RWPE1 (cell line): ENCODE measurements around the gene OR13C8.
"Not testable (repeated sequence)": the region's sequence is repeated elsewhere in the genome, so short reads cannot be mapped to it uniquely, and the experiment has no call there.

ENCODE experiments used
- CTCF ChIA-PET: fragments of 350-600 bp; sonication (Branson Sonifier 250); formaldehyde crosslinking; extraction: SDS; loops from one replicate; lab custom pipeline; 2021; lab: Yijun Ruan, JAX
- POLR2A ChIA-PET: fragments of 400-600 bp; formaldehyde crosslinking; extraction: SDS; loops from one replicate; lab custom pipeline; 2020; ENCODE audit warnings: antibody characterized with exemption; ENCODE audit not compliant: low non-redundant PET; lab: Yijun Ruan, JAX
- DNase-seq: peaks from one replicate; pipeline ENCODE4 v3.0.0; 2012; ENCODE audit warnings: low spot score
- H3K27ac ChIP-seq: fragments of 450-650 bp; 2 replicates; pipeline ENCODE4 v1.5.1; 2017
- CTCF ChIP-seq: fragments of 450-650 bp; conservative IDR thresholded peaks from 2 replicates; pipeline ENCODE4 v1.5.1; 2017; ENCODE audit warnings: low read depth, mild to moderate bottlenecking

Gene OR13C8

GRCh38 chr9:104568868-104569267 is at the start of gene OR13C8:
Gene OR13C8, plus strand, starts transcription at chr9:104569168. Its CDS starts 0 bp downstream, at chr9:104569168.
- POLR2A ChIA-PET, result no interaction called here
- no peak within 1 kb of the TSS for H3K27ac ChIP-seq
- no peak for TF ChIP-seq CTCF
- DNase-seq, result no peak
- CTCF ChIA-PET, result interaction anchor here (0.7 kb wide), 1 partner anchor 7 kb away, joined by 5 read pairs; no protein-coding TSS in a partner anchor

- DNase-seq, CTCF ChIA-PET, POLR2A ChIA-PET, H3K27ac ChIP-seq: not testable (repeated sequence)
These were observed 48.7 kb upstream of the OR13C8 start for GRCh38 chr9:104520241-104520640.

- no peak within 1 kb of the TSS for H3K27ac ChIP-seq
- ChIA-PET CTCF (no interaction called here), POLR2A (no interaction called here)
- no peak for TF ChIP-seq CTCF
- no peak for DNase-seq
These were observed 41.9 kb upstream of the OR13C8 start, which contains the start of gene OR13C4 for GRCh38 chr9:104527109-104527508. Gene OR13C4, minus strand, starts transcription at chr9:104527209. Its CDS starts 0 bp downstream, at chr9:104527209.

- no peak within 1 kb of the TSS for H3K27ac ChIP-seq
- ChIA-PET POLR2A (no interaction called here), CTCF (no interaction called here)
- no peak for DNase-seq
- no peak for TF ChIP-seq CTCF
These were observed 32.2 kb upstream of the OR13C8 start, which contains the start of gene OR13C3 for GRCh38 chr9:104536756-104537155. Gene OR13C3, minus strand, starts transcription at chr9:104536856. Its CDS starts 133 bp downstream, at chr9:104536723.

- CTCF ChIA-PET, result interaction anchor here (0.7 kb wide), 1 partner anchor 363 kb away, joined by 5 read pairs; no protein-coding TSS in a partner anchor
- DNase-seq, result no peak
- TF ChIP-seq CTCF, result no peak
- H3K27ac ChIP-seq, result no peak overlapping the region
- POLR2A ChIA-PET, result no interaction called here
These were observed 29.7 kb upstream of the OR13C8 start for GRCh38 chr9:104539275-104539674.

- POLR2A ChIA-PET, result no interaction called here
- CTCF ChIA-PET, result interaction anchor here (0.8 to 1.3 kb wide), 2 partner anchors 14 to 242 kb away, joined by 3 to 4 read pairs; no protein-coding TSS in a partner anchor
- no peak for TF ChIP-seq CTCF
- H3K27ac ChIP-seq, result no peak overlapping the region
- no peak for DNase-seq
These were observed 24.3 kb upstream of the OR13C8 start for GRCh38 chr9:104544644-104545043.

- DNase-seq, result no peak
- no peak for TF ChIP-seq CTCF
- POLR2A ChIA-PET, result no interaction called here
- no peak overlapping the region for H3K27ac ChIP-seq
- CTCF ChIA-PET, result no interaction called here
These were observed 15.7 kb upstream of the OR13C8 start for GRCh38 chr9:104553261-104553660.
